ENCODE measurements around the gene SUSD6.

GRCh38 chr14:69713993-69714679 lies 102.7 kb downstream of the SUSD6 start:
- TF ChIP-seq CTCF (IDR thresholded peaks at IDR 0.05) (no peak), POLR2A (IDR thresholded peaks at IDR 0.05) (no peak)

Data from prostate gland (tissue), 2 donors.